COR-L47 (cell line): Measurements from ENCODE around the gene AKR1B15.
"Not testable (repeated sequence)": the region's sequence is repeated elsewhere in the genome, so short reads cannot be mapped to it uniquely, and the experiment has no call there.

Experiments used
- DNase-seq: peaks from one replicate; lab custom pipeline; 2025; lab: John Stamatoyannopoulos, UW

Gene AKR1B15

DNA sequence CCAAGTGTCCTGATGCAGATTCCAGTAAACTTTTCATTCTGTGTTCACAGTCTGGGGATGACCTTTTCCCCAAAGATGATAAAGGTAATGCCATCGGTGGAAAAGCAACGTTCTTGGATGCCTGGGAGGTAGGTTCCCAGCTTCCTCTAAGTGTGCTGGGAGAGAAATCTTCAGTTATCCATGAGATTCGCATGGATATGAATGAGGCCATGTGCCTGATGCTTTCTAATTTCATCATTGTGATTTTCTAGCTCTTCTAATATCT is 16.0 kb upstream of the AKR1B15 start:
- DNase-seq: no peak

DNA sequence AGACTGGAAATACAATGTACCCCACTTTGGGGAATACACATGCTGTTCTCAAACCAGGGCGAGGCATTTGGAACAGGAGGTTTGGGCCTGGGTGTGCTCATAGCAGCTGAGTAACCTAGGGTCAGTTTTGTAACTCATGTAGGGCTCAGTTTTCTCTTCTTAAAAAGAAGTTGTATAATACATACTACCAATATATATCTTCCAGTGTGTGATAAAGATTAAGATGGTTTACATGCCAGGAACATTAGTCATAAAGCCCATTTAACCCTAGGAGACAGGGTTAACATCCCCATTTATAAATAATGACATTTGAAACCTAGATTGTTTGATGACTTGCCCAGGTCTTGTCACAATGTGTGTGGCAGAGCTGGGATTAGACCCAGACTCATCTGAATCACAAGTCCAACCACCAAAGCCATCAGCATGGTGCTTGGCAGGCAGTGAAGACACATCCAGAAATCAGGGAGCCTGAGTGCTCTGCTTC is 15.6 kb upstream of the AKR1B15 start:
- no peak for DNase-seq

DNA sequence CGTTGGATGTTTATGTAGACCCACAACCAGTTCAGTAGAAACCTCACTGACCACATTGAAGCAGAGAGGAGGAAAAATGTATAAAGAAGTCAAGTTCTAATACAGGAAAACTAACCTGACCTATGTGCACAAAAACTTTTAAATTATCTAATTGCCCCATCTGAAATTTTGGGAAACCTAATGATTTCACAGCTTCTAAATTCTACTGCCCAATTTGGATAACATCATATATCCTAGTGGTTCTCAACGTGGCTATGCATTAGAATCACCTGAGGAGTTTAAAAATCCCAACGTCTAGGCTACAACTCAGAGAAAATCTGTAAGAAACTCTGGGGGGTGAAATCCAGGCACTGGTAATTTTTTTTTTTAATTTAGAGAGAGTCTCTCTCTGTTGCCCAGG is 14.3 kb upstream of the AKR1B15 start:
- DNase-seq: no peak

DNA sequence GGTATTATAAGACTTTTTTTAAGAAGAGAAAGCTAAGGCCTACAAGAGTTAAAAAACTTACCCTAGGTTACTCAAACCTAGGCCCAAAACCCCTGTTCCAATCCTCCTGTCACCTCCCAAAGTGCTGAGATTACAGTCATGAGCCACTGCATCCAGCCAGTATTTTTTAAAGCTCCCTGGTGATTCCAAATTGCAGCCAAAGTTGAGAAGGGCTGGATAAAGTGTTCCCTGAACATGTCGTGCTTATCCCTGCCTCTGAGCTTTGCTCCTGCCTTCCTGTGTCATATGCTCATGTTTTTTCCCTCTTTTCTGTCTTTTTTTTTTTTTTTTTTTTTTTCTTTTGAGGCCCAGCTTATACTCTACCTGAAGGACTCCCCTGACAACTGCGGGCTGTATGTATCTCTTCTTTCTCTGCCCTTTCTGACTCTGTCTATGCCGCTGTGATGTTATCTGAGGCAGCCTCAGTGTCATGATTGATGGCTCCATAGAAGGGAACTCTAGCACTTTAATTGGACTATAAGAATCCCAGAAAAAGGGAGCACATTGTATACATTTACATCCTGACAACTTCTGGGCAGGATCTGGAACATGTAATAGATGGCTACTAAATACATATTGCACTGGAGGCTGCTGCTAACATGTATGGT is 13.5 kb upstream of the AKR1B15 start:
- DNase-seq: no peak

DNA sequence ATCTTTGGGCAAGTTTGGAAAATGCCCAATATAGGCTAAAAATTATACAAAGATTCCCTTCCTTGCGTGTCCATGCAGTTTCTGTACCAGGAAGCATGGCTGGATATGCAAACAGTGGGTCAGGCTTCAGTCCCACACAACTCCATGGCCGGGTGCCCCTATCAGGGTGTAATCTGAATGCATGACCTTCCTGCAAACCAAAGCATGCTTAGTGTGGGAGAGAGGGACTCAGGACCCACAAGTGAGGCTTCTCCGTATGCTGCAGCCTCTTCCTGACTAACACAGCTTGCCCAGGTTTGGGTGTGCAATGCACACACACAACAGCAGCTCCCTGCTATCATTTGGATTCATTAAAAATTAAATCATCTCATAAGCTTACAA is 13.0 kb upstream of the AKR1B15 start:
- no peak for DNase-seq

DNA sequence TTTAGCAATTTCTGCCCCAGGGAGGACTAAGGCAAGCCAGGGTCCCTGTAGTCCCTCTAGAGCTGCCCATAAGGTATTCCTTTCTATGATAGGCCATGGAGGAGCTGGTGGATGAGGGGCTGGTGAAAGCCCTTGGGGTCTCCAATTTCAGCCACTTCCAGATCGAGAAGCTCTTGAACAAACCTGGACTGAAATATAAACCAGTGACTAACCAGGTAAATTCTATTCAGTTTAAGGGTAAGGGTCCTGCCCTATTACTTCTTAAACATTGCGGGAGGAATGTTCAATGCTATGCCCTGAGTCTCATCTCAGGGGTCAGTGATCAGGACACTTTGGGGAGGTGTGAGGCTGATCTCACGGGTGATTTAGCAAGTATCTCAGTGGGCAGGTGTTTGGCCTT is 12.4 kb upstream of the AKR1B15 start:
- not testable (repeated sequence) for DNase-seq

DNA sequence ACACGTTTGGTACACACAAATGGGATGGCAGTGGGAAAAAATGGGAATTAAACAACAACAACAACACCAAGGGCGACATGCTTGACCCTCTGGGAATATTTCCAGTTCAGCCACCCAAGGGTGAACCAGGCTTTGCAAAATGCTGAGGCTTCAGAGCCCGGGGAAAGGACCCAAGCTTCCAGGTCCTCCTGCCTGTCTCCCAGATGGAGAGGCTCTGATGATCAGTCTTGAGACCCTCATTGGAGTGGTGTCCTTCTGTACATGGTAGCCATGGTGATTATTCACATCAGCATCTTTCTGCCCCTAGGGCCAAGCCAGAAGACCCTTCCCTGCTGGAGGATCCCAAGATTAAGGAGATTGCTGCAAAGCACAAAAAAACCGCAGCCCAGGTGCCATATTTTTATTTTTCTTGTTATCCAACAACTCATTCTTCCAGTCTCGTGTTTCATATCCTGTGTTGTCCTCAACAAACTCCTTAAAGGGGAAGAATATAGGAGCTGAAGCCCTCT is 11.6 kb upstream of the AKR1B15 start:
- DNase-seq: not testable (repeated sequence)

DNA sequence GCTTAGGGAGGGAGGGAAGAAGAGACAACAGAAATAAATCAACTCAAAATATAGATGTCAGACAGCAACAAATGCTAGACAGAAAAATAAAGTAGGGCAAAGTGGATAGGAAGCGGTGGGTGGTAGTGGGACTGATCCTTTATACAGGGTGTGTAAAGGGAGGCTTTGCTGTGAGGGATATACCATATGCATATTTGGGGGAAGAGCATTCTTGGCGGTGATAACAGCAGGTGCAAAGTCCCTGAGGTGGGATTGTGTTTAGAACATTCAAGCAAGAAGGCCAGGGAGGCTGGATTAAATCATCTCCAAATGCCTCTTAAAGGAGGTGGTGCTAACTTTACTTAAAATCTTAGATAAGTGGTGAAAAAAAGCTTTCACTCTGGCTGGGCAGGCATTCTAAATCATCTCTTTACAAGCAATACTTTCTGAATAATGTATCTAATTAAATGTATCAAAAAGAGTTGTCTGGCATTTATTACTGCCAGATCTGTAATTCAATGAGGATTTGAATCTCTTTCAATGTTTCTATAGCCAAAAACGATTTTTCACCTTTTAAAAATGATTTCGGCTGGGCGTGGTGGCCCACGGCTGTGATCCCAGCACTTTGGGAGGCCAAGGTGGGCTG is 9.4 kb upstream of the AKR1B15 start:
- no peak for DNase-seq

DNA sequence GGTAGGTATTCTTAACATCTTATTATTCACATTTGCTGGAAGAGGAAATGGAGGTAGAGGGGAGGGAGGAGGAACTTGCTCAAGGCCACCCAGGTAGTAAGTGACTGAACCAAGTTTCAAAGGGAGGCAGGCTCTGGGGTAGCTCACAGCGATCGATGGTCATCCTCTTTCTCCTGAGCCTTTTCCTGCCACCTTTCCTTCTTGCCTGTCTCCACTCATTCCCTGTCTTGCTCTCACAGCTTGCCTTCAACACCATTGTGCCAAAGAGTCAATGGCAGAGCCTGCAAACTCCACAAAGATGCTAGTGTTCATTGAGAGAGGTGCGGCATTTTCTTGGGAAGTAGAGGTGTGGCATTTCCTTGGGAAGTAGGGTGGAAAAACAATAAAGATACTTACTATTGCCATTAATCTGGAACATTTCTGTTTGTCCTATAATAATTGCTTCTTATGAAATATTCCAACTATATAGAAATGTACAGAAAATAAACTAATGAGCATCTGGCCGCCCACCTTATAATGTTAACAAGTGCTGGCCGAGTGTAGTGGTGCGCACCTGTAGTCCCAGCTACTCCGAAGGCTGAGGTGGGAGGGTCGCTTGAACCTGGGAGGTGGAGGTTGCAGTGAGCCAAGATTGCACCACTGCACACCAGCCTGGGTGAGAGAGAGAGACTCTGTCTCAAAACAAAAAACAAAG is 7.3 kb upstream of the AKR1B15 start:
- DNase-seq: not testable (repeated sequence)

DNA sequence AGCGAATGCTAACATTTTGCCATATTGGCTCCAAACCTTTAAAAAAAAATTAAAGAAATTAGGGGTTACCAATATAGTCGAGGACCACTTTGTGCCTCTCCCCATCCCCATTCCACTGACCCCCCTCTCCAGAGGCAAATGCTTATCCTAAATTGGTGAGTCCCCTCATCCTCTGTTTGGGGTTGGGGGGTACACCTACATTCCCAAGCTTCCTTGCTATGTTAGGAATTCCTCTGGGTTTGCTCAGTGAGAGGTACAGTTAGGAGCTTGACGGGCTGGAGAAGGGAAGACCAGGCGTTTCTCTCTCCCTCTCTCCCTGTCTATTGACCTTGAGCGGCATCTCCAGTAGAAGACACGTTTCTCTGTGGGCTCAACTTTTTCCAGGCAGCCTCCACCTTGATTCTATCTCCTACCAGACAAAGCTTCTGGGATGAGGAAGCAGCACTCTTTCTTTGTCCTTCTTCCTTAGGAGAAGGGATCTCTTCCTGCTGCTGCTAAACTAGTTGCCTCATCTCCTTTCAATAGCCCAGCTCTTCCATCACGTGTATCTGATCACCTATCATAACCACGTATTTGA is 6.6 kb upstream of the AKR1B15 start:
- no peak for DNase-seq

DNA sequence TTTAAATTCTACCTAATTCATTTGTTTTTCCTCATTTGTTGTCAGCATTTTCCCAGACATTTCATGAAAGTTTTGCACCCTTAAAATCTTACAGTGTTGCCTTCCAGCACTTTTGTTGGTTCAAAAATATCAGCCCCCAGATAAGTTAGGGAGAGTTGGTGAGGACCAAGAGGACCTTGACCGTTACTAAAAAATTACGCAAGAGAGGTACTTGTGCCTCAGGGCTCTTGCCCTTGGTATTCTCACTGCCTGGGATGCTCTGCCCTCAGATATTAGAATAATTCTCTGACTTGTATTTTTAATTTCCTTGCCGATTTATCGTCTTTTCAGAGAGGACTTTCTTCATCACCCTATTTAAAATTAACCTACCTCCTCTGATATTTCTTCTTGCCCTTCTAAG is 3.5 kb upstream of the AKR1B15 start:
- no peak for DNase-seq

DNA sequence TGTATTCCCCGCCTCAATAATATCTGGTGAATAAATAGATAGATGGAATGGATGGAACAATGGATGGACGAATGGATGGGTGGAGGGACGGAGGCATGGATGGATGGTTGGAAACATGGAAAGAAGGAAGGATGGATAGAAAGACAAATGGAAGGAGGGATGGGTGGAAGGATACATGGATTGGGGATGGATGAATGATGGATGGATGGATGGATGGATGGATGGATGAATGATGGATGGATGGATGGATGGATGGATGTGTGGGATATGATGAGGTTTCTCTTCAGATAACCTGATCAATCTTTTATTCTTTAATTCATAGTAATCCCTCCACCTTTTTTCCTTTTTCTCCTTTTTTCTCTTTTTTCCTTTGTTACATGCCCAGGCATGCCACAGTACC is 3.0 kb upstream of the AKR1B15 start:
- no peak for DNase-seq

DNA sequence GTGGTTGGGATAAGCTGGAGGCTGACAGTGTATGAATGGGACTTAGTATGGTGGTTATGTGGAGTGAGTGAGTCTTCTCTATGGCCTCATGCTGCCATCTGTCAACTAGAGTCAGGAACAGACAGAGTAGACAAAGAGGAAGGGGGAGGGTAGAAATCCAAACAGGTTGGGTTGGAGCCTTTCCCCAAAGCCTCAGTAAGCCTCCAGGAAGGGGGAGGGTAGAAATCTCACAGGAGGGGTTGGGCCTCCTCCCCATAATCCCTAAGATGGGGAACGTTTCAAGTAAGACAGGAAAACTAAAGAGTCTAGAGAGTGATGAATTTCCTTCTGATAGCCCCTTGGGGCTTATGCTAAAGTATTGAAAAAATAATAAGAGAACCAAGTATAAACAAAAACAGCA is 2.0 kb upstream of the AKR1B15 start:
- DNase-seq: no peak

DNA sequence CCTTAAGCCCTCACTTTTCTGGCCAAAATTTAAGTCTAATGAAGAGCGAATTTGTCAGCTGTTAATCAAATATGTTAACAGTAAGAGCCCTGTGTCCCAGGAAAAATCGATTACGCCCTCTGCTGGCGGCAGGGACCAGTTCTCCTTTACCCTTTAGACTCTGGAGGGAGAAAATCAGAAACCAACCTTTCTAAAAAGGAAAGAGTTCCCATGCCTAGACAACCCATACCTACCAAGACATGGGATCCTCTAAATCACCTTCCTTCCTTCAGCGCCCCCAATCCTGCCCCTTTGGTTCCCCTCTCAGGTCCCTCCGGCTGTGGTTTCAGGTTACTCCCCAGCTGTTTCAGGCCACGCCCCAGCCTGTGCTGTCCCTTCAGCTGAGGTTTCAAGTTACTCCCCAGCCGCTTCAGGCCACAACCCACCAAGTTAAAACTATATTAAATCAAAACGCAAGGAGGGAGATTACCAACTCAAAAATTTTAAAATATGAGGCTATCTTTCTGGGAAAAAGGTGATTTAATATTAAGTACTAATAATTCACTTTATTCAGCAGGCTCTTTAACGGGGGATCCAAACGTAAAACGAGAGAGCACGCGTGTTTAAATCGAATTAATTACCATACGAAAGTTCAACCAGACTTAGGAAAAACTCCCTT is 1.4 kb upstream of the AKR1B15 start:
- DNase-seq: peak; percentile 20

DNA sequence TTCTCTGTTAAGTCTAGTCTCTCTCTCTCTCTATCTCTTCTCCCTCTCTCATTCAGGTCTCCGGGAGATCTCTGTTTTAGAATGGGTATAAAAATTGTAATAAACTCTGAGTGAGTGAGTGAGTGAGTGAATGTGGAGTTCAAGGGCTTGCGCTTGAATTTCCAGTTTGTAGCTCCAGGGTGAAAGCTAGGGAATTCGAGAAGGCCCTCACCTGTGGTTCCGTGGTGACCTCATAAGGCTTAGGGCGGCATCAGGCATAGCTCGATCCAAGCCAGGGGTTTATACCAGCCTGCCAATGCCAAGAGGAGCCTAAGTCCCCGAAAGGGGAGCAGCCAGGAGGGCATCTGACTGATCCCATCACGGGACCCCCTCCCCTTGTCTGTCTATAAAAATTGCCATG is 456 bp downstream of the AKR1B15 start:
- no peak for DNase-seq

DNA sequence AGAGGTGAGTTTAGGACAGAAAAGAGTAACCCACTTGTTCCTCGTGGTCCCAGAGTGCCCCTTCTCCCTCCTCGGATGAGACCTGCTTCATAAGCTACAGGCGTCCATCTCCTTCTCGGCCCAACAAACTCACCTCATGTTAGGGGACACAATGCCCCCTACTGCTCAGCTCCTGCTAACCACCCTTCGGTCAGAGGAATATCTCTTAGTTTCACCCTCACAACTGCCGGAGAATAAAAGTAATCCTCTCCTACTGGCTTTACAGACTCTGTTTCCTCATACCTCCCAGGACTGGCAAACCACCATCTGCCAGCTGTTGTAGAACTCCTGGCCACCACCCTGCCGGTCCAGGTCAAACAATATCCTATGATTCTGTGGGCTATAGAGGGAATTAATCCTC is 3.2 kb downstream of the AKR1B15 start:
- DNase-seq: no peak

DNA sequence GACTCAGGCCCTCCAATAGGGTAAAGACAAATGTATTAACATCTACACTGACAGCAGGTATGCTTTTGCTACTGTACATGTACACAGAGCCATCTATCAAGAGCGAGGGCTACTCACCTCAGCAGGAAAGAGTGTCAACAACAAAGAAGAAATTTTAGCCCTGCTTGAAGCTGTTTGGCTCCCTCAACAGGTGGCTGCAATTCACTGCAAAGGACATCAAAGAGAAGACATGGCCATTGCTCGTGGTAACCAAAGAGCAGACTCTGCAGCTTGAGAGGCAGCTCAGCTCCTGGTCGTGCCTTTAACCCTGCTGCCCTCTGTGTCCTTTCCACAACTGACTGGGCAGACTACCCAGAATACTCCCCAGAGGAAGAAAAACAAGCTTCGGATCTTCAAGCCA is 5.1 kb downstream of the AKR1B15 start:
- no peak for DNase-seq

DNA sequence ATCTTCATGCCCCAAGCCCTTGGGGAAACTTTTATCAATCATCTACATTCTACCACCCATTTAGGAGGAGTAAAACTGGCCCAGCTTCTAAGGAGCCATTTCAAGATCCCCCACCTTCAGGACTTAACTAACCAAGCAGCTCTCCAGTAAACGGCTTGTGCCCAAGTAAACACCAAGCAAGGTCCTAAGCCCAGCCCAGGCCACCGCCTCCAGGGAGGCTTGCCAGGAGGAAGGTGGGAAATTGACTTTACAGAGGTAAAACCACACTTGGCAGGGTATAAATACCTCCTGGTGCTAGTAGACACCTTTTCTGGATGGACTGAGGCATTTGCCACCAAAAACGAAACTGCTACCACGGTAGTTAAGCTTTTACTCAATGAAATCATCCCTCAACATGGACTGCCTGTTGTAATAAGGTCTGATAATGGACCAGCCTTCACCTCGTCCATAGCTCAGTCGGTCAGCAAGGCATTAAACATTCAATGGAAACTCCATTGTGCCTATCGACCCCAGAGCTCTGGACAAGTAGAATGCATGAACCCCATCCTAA is 5.6 kb downstream of the AKR1B15 start:
- DNase-seq: no peak

DNA sequence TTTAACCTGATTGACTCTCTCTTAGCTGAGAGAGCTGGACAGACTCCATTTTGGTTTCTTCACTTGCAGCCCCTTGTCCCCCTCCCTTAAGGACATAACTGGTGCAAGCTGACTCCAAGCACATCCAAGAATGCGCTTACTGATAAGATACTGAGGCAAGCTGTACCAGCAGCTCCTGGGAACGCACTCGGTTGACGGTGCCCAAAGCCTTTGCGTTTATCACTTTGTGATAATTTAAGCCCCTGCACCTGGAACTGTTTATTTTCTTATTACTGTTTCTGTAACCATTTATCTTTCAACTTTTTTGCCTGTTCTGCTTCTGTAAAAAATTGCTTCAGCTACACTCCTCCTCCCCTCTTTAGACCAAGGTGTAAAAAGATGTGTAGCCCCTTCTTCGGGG is 8.5 kb downstream of the AKR1B15 start:
- DNase-seq: no peak

DNA sequence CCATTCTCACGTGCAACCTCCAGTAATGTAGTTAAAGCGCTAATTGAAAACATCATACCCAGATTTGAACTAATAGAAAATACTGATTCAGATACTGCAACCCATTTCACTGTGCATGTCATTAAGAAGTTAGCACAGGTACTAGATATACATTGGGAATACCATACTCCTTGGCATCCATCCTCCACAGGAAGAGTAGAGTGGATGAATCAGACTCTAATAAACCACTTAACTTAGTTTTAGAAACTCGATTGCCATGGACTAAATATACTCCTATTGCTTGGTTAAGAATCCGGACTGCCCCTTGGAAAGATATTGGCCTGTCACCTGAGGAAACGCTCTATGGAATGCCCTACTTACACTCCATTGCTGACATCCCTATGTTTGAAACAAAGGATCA is 9.5 kb downstream of the AKR1B15 start:
- DNase-seq: no peak

DNA sequence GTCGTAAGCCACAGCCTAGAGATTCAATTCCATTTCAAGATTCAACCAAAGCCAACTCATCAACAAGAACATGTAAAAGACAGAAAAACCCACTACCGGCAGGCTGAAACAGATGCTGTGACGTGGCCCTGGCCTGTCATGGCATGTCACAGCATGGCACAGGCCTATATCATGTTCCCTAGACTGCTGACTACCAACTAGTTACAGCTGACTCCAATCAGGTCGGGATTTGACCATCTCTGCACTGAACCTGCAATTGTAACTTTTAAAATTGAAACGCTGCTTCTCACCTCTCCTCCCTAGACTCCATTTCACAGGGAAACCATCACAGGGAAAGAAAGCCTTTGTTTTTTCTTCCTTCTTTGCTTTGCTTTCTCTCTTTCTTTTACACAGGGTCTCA is 12.7 kb downstream of the AKR1B15 start:
- not testable (repeated sequence) for DNase-seq

DNA sequence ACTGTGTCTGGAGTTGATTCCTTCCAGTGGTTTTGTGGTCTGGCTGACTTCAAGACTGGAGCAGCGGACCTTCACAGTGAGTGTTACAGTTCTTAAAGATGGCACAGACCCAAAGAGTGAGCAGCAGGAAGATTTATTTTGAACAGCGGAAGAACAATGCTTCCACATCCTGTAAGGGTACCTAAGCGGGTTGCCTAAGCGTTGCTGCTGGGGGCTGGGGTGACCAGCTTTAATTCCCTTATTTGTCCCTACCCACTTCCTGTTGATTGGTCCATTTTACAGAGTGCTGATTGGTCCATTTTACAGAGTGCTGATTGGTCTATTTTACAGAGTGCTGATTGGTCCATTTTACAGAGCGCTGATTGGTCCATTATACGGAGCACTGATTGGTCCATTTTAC is 13.2 kb downstream of the AKR1B15 start:
- DNase-seq: no peak
